GM12878 (cell line): ENCODE results near the gene SORBS2. TPM values are rescaled to one million over a fixed set of nuclear protein-coding genes. Genes with fewer than 3 reads are reported as not detected.

ENCODE experiments used
- ATAC-seq: fragments of 200-7000 bp; cut with Tn5 transposase; 3 replicates; pipeline ENCODE4 v1.9.1; 2020; ENCODE audit warnings: mild to moderate bottlenecking, moderate library complexity
- BruUV-seq: library from RNA; stranded (reverse); fragments of 400-500 nt; replicated peaks from 2 replicates; lab custom pipeline; 2021; lab: Mats Ljungman, UMichigan
- CTCF ChIA-PET: fragments of 300-600 bp; sonication (Branson Sonifier 250); formaldehyde crosslinking; extraction: SDS; loops from one replicate; lab custom pipeline; 2021; ENCODE audit warnings: inconsistent platforms; lab: Yijun Ruan, JAX
- POLR2A ChIA-PET: fragments of 350-600 bp; formaldehyde crosslinking; extraction: SDS; loops from one replicate; lab custom pipeline; 2021; ENCODE audit warnings: inconsistent platforms; lab: Charles Lee
- RAD21 ChIA-PET: fragments of 300-600 bp; sonication (Branson Sonifier 250); formaldehyde crosslinking; loops from one replicate; lab custom pipeline; 2023; ENCODE audit warnings: antibody characterized with exemption; ENCODE audit not compliant: unreplicated experiment; lab: Charles Lee
- SMC1A ChIA-PET: fragments of 300-600 bp; sonication (Branson Sonifier 250); formaldehyde crosslinking; loops from one replicate; lab custom pipeline; 2023; ENCODE audit not compliant: unreplicated experiment, uncharacterized antibody; lab: Charles Lee
- DNase-seq: peaks from one replicate; pipeline ENCODE4 v3.0.0-alpha.2; 2011; ENCODE audit warnings: low read depth, low spot score
- FAIRE-seq: peaks from 3 replicates; lab custom pipeline; 2011; peaks lifted over from hg19 to GRCh38; lab: Jason Lieb, UNC
- H2AFZ ChIP-seq: 2 replicates; pipeline ENCODE4 v1.6.0; 2011; ENCODE audit warnings: low read depth, low read length, control low read depth; ENCODE audit not compliant: control insufficient read depth
- H3K27ac ChIP-seq: 2 replicates; pipeline ENCODE4 v1.5.1; 2011; ENCODE audit warnings: control low read depth; ENCODE audit not compliant: control insufficient read depth, insufficient read depth
- H3K27me3 ChIP-seq, 2 experiments: replicated peaks in 1 of 2; 2 replicates each; pipeline versions ENCODE4 v1.6.0 to v1.6.1; 2011; ENCODE audit warnings: low read length in 1 of 2; ENCODE audit not compliant: control insufficient read depth in 2 of 2, insufficient read depth in 2 of 2
- H3K36me3 ChIP-seq, 2 experiments: 2 replicates each; pipeline ENCODE4 v1.5.1; 2011; ENCODE audit warnings: low read length in 1 of 2; ENCODE audit not compliant: control insufficient read depth in 2 of 2, insufficient read depth in 2 of 2
- H3K4me1 ChIP-seq: 2 replicates; pipeline ENCODE4 v1.6.1; 2011; ENCODE audit warnings: mild to moderate bottlenecking, low read length, moderate library complexity, mixed read lengths; ENCODE audit not compliant: control insufficient read depth, insufficient read depth
- H3K4me2 ChIP-seq: 2 replicates; pipeline ENCODE4 v1.6.0; 2011; ENCODE audit warnings: control low read depth; ENCODE audit not compliant: control insufficient read depth, insufficient read depth
- H3K4me3 ChIP-seq: fragments of 200-600 bp; sonication (generic); 2 replicates; pipeline ENCODE4 v1.5.1; 2016
- H3K79me2 ChIP-seq: 2 replicates; pipeline ENCODE4 v1.6.0; 2011; ENCODE audit warnings: low read length; ENCODE audit not compliant: control insufficient read depth, insufficient read depth
- H3K9ac ChIP-seq: 2 replicates; pipeline ENCODE4 v1.8.0; 2011; ENCODE audit warnings: low read length, control low read depth, mixed read lengths; ENCODE audit not compliant: control insufficient read depth, insufficient read depth
- H3K9me3 ChIP-seq: replicated peaks from 3 replicates; pipeline ENCODE4 v1.5.1; 2011; ENCODE audit warnings: mild to moderate bottlenecking, low read length; ENCODE audit not compliant: control insufficient read depth, insufficient read depth
- H4K20me1 ChIP-seq: 2 replicates; pipeline ENCODE4 v1.6.0; 2011; ENCODE audit not compliant: control insufficient read depth, insufficient read depth
- EP300 ChIP-seq, 2 experiments: fragments of 150-350 bp in 1 of 2; IDR thresholded peaks; 2 replicates each; pipeline ENCODE4 v1.6.1; 2011 to 2012; ENCODE audit warnings: low read depth in 2 of 2, low read length in 2 of 2, borderline replicate concordance in 1 of 2, improper control_type of control experiment in 1 of 2, inconsistent platforms in 1 of 2; ENCODE audit not compliant: control insufficient read depth in 1 of 2
- NBN ChIP-seq: fragments of 450-650 bp; IDR thresholded peaks from 2 replicates; pipeline ENCODE4 v1.6.1; 2016
- TARDBP ChIP-seq: IDR thresholded peaks from 2 replicates; pipeline ENCODE4 v1.6.1; 2016; ENCODE audit warnings: borderline replicate concordance
- ZNF622 ChIP-seq: fragments of 450-650 bp; IDR thresholded peaks from 2 replicates; pipeline ENCODE4 v1.6.1; 2017; ENCODE audit warnings: mild to moderate bottlenecking, inconsistent platforms
- WGBS: methylation state at CpG from one replicate; pipeline ENCODE4 v1.1.6; 2016; ENCODE audit warnings: low lambda C conversion rate; ENCODE audit not compliant: insufficient replicate concordance, insufficient coverage; ENCODE audit errors: missing lambda C conversion rate; 5-methylcytosine and 5-hydroxymethylcytosine counted together
- in situ Hi-C: fragments of 300-500 bp; cut with MboI; formaldehyde crosslinking; loops from 9 replicates; pipeline ENCODE4 v1.14.3; 2018; ENCODE audit warnings: mixed read lengths
- intact Hi-C: fragments of 100-400 bp; cut with micrococcal nuclease; formaldehyde crosslinking; loops from one replicate; pipeline ENCODE4 v1.14.2; 2022; ENCODE audit not compliant: unreplicated experiment
- polyA plus RNA-seq, 11 experiments: library from polyadenylated mRNA; depleted of rRNA in 4 of 11; unstranded in 6 of 11; stranded (reverse) in 5 of 11; fragments of >200 nt; fragmentation: Nextera tagmentation in 4 of 11; fragmentation: Illumina TruSeq in 1 of 11; extraction: Ambion mirVana in 4 of 11; extraction: Trizol in 1 of 11; gene quantifications; 1 replicate in 1 of 11; 2 replicates in 10 of 11; pipeline versions ENCODE4 v1.2.1 to v1.2.3, GENCODE V29; 2011 to 2016; ENCODE audit warnings: inconsistent platforms in 2 of 11, missing spikeins in 2 of 11, low read depth in 1 of 11
- total RNA-seq, 4 experiments: library from RNA; depleted of rRNA in 3 of 4; stranded (reverse); fragments of >200 nt in 3 of 4; fragmentation: Illumina TruSeq in 1 of 4; extraction: Trizol in 1 of 4; gene quantifications; 2 replicates each; pipeline versions ENCODE4 v1.2.1 to v1.2.3, GENCODE V29; 2013 to 2021
- TF ChIP-seq, protein P1 (sequence below): fragments of 450-650 bp; IDR thresholded peaks from 2 replicates; pipeline ENCODE4 v1.6.1; 2017; ENCODE audit warnings: antibody characterized with exemption, mild to moderate bottlenecking, moderate library complexity

The SORBS2 gene
- total and polyA plus RNA-seq, 10 of the 15 experiments (the other 5 are each of a cell fraction or from before 2014, with no cell fraction given) = 0.06 to 3.0 (median 0.79) TPM

DNA sequence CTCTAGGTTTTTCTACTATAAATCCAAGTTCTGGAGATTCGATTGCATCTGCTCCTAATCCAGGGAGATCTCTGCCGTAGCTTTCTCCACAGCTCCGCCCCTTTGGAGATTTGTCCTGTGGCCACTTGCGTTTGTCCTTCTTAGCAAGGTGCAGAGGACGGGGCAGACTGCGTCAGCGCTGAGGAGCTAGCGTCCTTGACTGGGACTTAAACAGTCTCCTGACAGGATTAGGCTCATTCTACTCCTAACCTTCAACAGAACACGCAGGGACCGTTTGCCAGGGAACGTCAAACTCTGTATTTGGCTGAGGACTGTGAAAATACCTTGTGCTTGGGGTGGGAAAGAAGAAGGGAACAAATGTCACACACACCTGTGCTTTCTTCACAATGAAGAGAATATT is 38.6 kb downstream of the SORBS2 start:
- no peaks in the 10 kb centered on the region for H3K27me3 ChIP-seq
- no peak for FAIRE-seq
- CTCF ChIA-PET = no interaction called here
- 48% methylated on average over 11 of the region's 11 CpGs for whole genome bisulfite sequencing
- BruUV-seq = no TSS peak
- no peak for TF ChIP-seq NBN
- TF ChIP-seq, protein P1, sequence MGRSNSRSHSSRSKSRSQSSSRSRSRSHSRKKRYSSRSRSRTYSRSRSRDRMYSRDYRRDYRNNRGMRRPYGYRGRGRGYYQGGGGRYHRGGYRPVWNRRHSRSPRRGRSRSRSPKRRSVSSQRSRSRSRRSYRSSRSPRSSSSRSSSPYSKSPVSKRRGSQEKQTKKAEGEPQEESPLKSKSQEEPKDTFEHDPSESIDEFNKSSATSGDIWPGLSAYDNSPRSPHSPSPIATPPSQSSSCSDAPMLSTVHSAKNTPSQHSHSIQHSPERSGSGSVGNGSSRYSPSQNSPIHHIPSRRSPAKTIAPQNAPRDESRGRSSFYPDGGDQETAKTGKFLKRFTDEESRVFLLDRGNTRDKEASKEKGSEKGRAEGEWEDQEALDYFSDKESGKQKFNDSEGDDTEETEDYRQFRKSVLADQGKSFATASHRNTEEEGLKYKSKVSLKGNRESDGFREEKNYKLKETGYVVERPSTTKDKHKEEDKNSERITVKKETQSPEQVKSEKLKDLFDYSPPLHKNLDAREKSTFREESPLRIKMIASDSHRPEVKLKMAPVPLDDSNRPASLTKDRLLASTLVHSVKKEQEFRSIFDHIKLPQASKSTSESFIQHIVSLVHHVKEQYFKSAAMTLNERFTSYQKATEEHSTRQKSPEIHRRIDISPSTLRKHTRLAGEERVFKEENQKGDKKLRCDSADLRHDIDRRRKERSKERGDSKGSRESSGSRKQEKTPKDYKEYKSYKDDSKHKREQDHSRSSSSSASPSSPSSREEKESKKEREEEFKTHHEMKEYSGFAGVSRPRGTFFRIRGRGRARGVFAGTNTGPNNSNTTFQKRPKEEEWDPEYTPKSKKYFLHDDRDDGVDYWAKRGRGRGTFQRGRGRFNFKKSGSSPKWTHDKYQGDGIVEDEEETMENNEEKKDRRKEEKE = no peak
- no peak for TF ChIP-seq EP300 (IDR thresholded peaks at IDR 0.05; ENCODE audit: borderline replicate concordance in 1 of 2, control insufficient read depth in 1 of 2, low read depth in 2 of 2, low read length in 2 of 2)
- no peak for TF ChIP-seq TARDBP
- TF ChIP-seq ZNF622 = no peak
- H3K4me3 ChIP-seq = no peak overlapping the region
- ATAC-seq = no peak
- H3K4me2 ChIP-seq = no peak overlapping the region
- no peaks in the 10 kb centered on the region for H3K36me3 ChIP-seq
- no peaks in the 10 kb centered on the region for H3K79me2 ChIP-seq
- H3K27ac ChIP-seq = no peak overlapping the region
- POLR2A ChIA-PET = no interaction called here
- no peaks in the 10 kb centered on the region; the same call in 2 of the 3 replicates for H3K9me3 ChIP-seq
- intact Hi-C loops (no loop called here), in situ Hi-C loops (no loop called here)
- no peak overlapping the region for H3K9ac ChIP-seq
- DNase-seq = no peak
- SMC1A ChIA-PET = no interaction called here
- RAD21 ChIA-PET = no interaction called here
- peaks cover 3% of the 10 kb centered on the region; the same call in 1 of the 2 replicates for H3K4me1 ChIP-seq
- H2AFZ ChIP-seq = no peak overlapping the region
- no peaks in the 10 kb centered on the region for H4K20me1 ChIP-seq
